ENCODE measurements around the gene VTI1A. TPM values are rescaled to one million over a fixed set of nuclear protein-coding genes. Genes with fewer than 3 reads are reported as not detected.
A peak's percentile ranks its signal among the peaks of the same experiment; 100 is the strongest.

VTI1A gene
- total RNA-seq, 3 donors from 2014 or later: 36.2 to 55.9 (median 44.4) TPM

DNA sequence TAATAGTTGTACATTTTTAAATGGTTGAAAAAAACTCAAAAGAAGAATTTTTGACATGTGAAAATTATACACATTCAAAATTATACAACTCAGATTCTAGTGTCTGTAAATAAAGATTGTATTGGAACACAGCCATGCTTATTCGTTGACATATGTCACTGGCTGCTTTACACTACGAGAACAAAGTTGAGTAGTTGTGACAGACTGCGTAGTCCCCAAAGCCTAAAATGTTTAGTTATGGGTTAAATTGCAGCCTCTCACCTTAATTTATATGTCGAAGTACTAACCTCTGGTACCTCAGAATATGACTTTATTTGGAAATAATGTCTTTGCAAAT lies 358.2 kb downstream of the VTI1A start:
- ATAC-seq: no peak
- intact Hi-C loops (cut with DNase I, micrococcal nuclease): no loop called here

DNA sequence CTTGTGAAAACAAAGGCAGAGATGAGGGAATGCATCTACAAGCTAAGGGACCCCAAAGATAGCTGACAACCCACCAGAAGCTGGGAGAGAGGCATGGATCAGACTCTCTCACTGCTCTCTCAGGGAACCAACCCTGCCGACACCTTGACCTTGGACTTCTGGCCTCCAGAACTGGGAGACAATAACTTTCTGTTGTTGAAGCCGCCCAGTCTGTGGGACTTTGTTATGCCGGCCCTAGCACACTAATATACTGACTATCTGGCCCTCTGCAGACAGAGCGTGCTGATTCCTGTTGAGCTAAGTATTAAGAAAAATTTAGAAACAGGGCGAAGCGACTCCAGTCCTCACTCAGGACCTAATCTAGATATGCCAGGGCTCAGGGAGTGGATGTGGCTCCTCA lies 358.7 kb downstream of the VTI1A start:
- peak in 1 of 3 donors; percentile 44 for DNase-seq
- Histone ChIP-seq H3K9me3 (no peaks in the 10 kb centered on the region), H3K4me1 (ENCODE audit: low read depth) (peaks cover 9% of the 10 kb centered on the region), H3K4me3 (no peak overlapping the region), H3K36me3 (ENCODE audit: low read depth) (no peaks in the 10 kb centered on the region)
- TF ChIP-seq, protein P1, sequence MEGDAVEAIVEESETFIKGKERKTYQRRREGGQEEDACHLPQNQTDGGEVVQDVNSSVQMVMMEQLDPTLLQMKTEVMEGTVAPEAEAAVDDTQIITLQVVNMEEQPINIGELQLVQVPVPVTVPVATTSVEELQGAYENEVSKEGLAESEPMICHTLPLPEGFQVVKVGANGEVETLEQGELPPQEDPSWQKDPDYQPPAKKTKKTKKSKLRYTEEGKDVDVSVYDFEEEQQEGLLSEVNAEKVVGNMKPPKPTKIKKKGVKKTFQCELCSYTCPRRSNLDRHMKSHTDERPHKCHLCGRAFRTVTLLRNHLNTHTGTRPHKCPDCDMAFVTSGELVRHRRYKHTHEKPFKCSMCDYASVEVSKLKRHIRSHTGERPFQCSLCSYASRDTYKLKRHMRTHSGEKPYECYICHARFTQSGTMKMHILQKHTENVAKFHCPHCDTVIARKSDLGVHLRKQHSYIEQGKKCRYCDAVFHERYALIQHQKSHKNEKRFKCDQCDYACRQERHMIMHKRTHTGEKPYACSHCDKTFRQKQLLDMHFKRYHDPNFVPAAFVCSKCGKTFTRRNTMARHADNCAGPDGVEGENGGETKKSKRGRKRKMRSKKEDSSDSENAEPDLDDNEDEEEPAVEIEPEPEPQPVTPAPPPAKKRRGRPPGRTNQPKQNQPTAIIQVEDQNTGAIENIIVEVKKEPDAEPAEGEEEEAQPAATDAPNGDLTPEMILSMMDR (IDR thresholded peaks at IDR 0.05): no peak
- intact Hi-C loops (cut with DNase I, micrococcal nuclease): no loop called here
- ATAC-seq: peak; percentile 56

More for the DNA sequence above, 358.2 kb downstream of the VTI1A start:
- Histone ChIP-seq H3K4me1 (ENCODE audit: low read depth) (peaks cover 9% of the 10 kb centered on the region), H3K36me3 (ENCODE audit: low read depth) (no peaks in the 10 kb centered on the region), H3K4me3 (no peak overlapping the region), H3K9me3 (no peaks in the 10 kb centered on the region)
- TF ChIP-seq, protein P1 (IDR thresholded peaks at IDR 0.05): no peak
- no peak for DNase-seq

DNA sequence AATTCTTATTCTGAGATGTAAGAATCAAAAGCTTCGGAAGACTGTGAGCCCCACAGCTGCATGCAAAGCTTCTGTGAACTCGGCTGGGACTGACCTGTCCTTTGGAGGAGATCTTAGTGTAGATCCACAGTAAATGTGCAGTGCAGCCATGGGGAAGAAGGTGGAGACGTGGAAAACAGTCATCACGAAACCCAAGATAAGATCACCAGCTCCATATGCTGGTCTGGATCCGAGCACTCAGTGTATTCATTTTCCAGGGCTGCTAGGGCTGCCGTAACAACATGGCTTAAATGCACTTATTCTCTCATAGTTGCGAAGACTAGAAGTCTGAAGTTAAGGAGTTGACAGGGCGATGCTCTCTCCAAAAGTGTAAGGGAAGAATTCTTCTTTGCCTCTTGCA lies 360.0 kb downstream of the VTI1A start:
- H3K4me3 ChIP-seq: no peak overlapping the region
- no peak for DNase-seq
- no peaks in the 10 kb centered on the region for H3K36me3 ChIP-seq (ENCODE audit: low read depth)
- H3K9me3 ChIP-seq: no peaks in the 10 kb centered on the region
- intact Hi-C loops (cut with DNase I, micrococcal nuclease): no loop called here
- no peak for ATAC-seq
- peaks cover 9% of the 10 kb centered on the region for H3K4me1 ChIP-seq (ENCODE audit: low read depth)
- TF ChIP-seq, protein P1 (IDR thresholded peaks at IDR 0.05): no peak

DNA sequence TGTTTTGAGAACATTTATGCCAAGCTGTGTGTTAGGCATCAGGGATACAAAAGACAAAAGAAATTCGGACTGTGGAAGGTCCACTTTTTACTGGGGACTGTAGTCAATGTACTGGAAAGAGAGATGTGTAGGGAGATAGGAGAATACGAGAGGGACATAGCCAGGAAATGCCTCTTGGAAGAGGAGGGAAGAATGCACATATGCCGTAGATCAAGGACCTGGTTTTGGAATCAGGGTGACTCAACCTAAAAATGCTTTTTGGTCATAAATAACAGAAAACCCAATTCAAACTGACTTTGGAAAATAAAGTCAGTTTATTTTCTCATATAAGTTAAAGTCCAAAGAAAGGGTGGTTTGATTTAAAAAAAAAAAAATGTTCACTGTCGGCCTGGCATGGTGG lies 362.7 kb downstream of the VTI1A start:
- no peak overlapping the region for H3K4me3 ChIP-seq
- TF ChIP-seq, protein P1 (IDR thresholded peaks at IDR 0.05): no peak
- no peaks in the 10 kb centered on the region for H3K9me3 ChIP-seq
- peaks cover 8% of the 10 kb centered on the region for H3K4me1 ChIP-seq (ENCODE audit: low read depth)
- ATAC-seq: no peak
- DNase-seq: no peak
- no peaks in the 10 kb centered on the region for H3K36me3 ChIP-seq (ENCODE audit: low read depth)
- intact Hi-C loops (cut with DNase I, micrococcal nuclease): no loop called here

DNA sequence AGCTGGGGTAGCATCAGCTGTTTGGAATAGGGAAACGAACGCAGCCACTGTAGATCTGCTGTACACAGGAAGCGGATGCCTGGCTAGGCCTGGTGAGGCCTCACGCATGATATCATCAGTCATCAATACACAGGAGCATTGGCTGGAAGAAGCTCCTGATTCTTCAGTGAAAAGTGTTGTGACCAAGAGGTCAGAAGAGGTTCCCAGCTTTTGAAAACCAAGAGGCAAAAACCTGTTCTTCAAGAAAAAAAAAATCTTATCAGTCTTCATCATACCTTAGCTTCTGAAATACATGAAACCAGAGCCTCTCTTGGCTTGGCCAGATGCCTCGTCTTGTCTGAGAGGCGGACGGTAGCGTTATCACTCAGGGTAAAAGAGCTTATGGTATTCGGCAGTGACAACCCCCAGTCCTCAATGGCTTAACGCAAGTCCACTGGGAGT lies 363.7 kb downstream of the VTI1A start:
- ATAC-seq (no peak), DNase-seq (no peak)
- TF ChIP-seq, protein P1 (IDR thresholded peaks at IDR 0.05): no peak
- H3K36me3 ChIP-seq (ENCODE audit: low read depth): no peaks in the 10 kb centered on the region
- peaks cover 4% of the 10 kb centered on the region for H3K4me1 ChIP-seq (ENCODE audit: low read depth)
- H3K9me3 ChIP-seq: no peaks in the 10 kb centered on the region
- H3K4me3 ChIP-seq: no peak overlapping the region
- intact Hi-C loops (cut with DNase I, micrococcal nuclease): no loop called here
